NCI-H2107 treated with DMSO at 0.1 percent for 48 hours (cell line): ENCODE measurements around the gene MED6.

Source experiments
- DNase-seq: peaks from one replicate; lab custom pipeline; 2025; ENCODE audit not compliant: unreplicated experiment; lab: John Stamatoyannopoulos, UW

The MED6 gene

DNA sequence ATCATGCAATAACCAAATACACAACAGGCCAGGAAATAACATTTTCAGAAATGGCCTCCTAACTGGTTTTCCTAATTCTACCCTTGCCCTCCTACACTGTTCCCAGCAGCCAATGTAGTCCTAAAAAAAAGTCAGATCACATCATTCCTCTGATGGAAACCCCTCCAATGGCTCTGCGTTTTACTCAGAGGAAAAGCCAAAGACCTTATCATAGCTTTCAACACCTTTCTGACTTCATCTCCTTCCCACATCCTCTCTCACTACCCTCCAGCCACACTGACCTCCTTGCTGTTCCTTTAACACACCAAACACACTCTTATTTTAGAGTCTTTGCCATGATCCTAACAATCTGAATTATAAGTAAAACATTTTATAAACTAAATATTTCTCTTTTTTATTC is 1.1 kb downstream of the MED6 start:
- DNase-seq, result no peak

GRCh38 chr14:70597731-70598130 is 2.7 kb downstream of the MED6 start:
- DNase-seq, result no peak

- no peak for DNase-seq
Observed at GRCh38 chr14:70595443-70596185, 4.8 kb downstream of the MED6 start.

- DNase-seq, result no peak
Observed at GRCh38 chr14:70594461-70594860, 6.0 kb downstream of the MED6 start.

- no peak for DNase-seq
Observed at GRCh38 chr14:70585231-70585630, 15.2 kb downstream of the MED6 start.

DNA sequence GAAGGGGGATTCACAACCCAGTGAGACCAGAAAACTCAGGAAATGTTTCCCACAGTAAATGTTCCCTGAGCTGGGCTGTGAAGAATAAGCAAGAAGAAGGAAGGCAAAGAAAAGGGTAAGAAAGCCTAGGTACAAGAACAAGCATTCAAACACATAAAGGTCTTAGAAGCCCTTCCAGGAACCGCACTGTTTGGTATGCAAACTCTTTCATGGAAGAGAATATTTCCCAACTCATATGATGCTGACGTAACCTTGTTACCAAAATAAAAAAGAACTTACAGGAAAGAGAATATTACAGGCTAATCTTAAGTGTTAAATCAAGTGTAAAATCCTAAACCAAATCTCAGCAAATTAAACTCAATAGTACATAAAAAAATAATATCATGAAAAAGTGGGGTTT is 23.6 kb downstream of the MED6 start:
- DNase-seq, result no peak

GRCh38 chr14:70573050-70573449 is 27.4 kb downstream of the MED6 start:
- no peak for DNase-seq

GRCh38 chr14:70571139-70571538 is 29.3 kb downstream of the MED6 start:
- DNase-seq, result no peak

DNA sequence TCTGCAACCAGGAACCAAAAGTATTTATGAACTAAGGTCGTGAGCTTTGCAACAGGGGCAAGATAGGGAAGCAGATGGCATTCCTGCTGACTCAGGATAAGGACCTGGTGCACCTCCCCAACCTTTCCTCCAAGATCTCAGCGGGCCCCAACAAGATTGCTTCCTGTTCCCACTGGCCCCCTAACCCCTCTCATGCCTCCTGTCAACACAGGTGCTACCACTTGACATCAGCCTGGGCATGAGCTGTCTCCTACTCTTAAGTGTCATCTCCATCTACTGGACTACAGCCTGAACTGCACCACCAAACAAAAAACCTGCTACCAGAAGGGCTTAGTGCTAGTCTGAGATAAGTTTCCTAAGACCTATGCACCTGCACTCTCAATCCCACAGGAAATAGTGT is 32.7 kb downstream of the MED6 start:
- no peak for DNase-seq

DNA sequence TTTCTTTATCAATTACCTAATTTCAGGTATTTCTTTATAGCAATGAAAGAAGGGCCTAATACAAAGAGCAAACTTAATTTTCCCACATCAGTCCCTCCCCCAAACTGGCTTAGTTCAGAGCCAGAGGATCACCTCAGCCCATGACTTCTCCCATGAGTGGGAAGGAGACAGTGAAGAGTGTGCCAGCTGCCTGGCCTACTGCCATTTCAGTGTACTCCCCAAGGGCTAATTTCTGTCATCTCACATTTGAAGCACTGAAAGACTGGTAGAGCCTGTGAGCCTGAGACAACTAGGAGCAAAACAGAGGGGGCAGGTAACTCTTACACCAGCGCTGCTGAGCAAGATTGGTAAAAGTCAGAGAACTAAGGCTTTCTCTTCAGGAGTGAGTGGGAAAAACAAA is 36.6 kb downstream of the MED6 start:
- DNase-seq, result no peak

GRCh38 chr14:70563417-70563816 is 37.0 kb downstream of the MED6 start:
- no peak for DNase-seq

GRCh38 chr14:70558356-70558755 is 42.1 kb downstream of the MED6 start:
- no peak for DNase-seq

- no peak for DNase-seq
Observed at GRCh38 chr14:70555890-70556289, 44.6 kb downstream of the MED6 start.

GRCh38 chr14:70538087-70538486 is 62.4 kb downstream of the MED6 start:
- no peak for DNase-seq

DNA sequence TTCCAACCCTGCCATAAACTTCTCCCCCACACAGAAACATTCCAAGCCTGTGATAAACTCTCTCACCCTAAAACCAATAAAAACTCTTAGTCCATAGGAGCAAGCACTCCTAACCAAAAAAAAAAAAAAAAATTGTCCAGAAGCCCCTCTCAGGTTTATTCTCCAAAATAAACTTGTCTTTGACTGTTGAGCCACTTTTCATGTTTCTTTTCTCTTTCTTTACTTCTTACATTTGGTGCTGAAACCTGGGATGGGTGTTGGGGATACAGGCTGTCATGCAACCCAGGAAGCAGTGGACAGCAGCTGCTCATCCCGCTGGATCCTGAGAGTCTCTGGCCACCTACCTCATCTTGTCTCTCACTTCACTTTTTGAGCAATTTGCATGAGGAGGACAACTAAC is 63.6 kb downstream of the MED6 start:
- DNase-seq, result no peak

DNA sequence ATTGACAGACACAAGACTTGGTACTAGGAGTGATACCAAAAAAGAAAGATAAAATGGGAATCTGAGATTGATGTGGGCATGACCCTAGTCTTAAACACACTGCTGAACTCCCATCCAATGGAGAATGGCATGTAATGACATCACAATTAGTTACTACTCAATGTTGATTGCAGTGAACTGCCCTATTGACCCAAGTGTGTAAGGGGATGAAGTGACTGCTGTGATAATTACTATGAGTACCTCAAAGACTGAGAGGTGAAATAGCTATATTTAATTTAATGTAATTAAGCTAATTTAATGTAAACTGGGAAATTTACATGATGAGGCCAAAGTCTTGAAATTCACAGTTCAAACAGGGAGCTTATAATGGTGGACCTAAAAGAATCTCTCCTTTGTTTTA is 65.6 kb downstream of the MED6 start, which contains the start of gene ADAM20:
ADAM20 (minus strand) TSS at position 101 of the 400 bp plus-strand sequence. CDS start 10,247 bp downstream, outside the sequence.
- no peak for DNase-seq
